B cell (primary cell): Measurements from ENCODE around the gene PPP1R15A. TPM values are rescaled to one million over a fixed set of nuclear protein-coding genes. Genes with fewer than 3 reads are reported as not detected.

ENCODE experiments used
- ATAC-seq: fragments of 200-7000 bp; cut with Tn5 transposase; one replicate; pipeline ENCODE4 v1.10.0; 2021; ENCODE audit warnings: low read depth, mild to moderate bottlenecking, moderate number of reproducible peaks, moderate library complexity
- CTCF ChIA-PET: fragments of 350-600 bp; sonication (Branson Sonifier 250); formaldehyde crosslinking; loops from one replicate; lab custom pipeline; 2021; ENCODE audit warnings: antibody characterized with exemption, inconsistent platforms; lab: Charles Lee
- POLR2A ChIA-PET: fragments of 350-600 bp; sonication (Branson Sonifier 250); formaldehyde crosslinking; loops from one replicate; lab custom pipeline; 2021; ENCODE audit warnings: antibody characterized with exemption; lab: Charles Lee
- DNase-seq: peaks from one replicate; pipeline ENCODE4 v3.0.0; 2013
- H2AFZ ChIP-seq: 2 replicates; pipeline ENCODE4 v1.6.1; 2012; ENCODE audit warnings: mild to moderate bottlenecking, low read depth, low read length; ENCODE audit not compliant: insufficient read depth, poor library complexity, severe bottlenecking
- H3K27ac ChIP-seq, 2 donors: 1 replicate in 1 of 2; 2 replicates in 1 of 2; pipeline ENCODE4 v1.5.1; 2012 to 2013; ENCODE audit warnings: low read length in 2 of 2, mild to moderate bottlenecking in 2 of 2, moderate library complexity in 1 of 2
- H3K27me3 ChIP-seq, 4 experiments: fragments of 200-600 bp in 1 of 4; sonication (generic) in 1 of 4; replicated peaks in 1 of 4; 1 replicate in 2 of 4; 2 replicates in 2 of 4; pipeline versions ENCODE4 v1.6.1 to v1.7.0; 2013 to 2016; ENCODE audit warnings: low read length in 3 of 4, mild to moderate bottlenecking in 2 of 4, mixed read lengths in 1 of 4, moderate library complexity in 1 of 4; ENCODE audit not compliant: insufficient read depth in 4 of 4, control insufficient read depth in 3 of 4; ENCODE audit errors: control extremely low read depth in 1 of 4
- H3K36me3 ChIP-seq, 2 experiments: replicated peaks in 1 of 2; 1 replicate in 1 of 2; 2 replicates in 1 of 2; pipeline versions ENCODE4 v1.6.1 to v1.7.1; 2013; ENCODE audit warnings: low read length in 1 of 2; ENCODE audit not compliant: insufficient read depth in 2 of 2, control insufficient read depth in 1 of 2; ENCODE audit errors: control extremely low read depth in 1 of 2, extremely low read depth in 1 of 2
- H3K4me1 ChIP-seq, 2 donors: fragments of 200-600 bp in 1 of 2; sonication (generic) in 1 of 2; 1 replicate in 1 of 2; 2 replicates in 1 of 2; pipeline versions ENCODE4 v1.5.1 to v1.6.1; 2013 to 2017; ENCODE audit warnings: low read length in 2 of 2; ENCODE audit not compliant: control insufficient read depth in 2 of 2, insufficient read depth in 2 of 2
- H3K4me2 ChIP-seq: replicated peaks from 2 replicates; pipeline ENCODE3; 2012; ENCODE audit warnings: mild to moderate bottlenecking, low read depth, low read length; ENCODE audit not compliant: poor library complexity, severe bottlenecking
- H3K4me3 ChIP-seq, 5 experiments: fragments of 200-600 bp in 1 of 5; sonication (generic) in 1 of 5; 1 replicate in 3 of 5; 2 replicates in 2 of 5; pipeline versions ENCODE4 v1.5.1 to v1.7.0; 2011 to 2016; ENCODE audit warnings: low read length in 4 of 5, mild to moderate bottlenecking in 4 of 5, low read depth in 2 of 5, control low read depth in 1 of 5, moderate library complexity in 1 of 5; ENCODE audit not compliant: insufficient read depth in 1 of 5; ENCODE audit errors: control extremely low read depth in 1 of 5, extremely low read depth in 1 of 5
- H3K79me2 ChIP-seq: fragments of 200-600 bp; sonication (generic); one replicate; pipeline ENCODE4 v1.6.0; 2016; ENCODE audit warnings: low read length; ENCODE audit not compliant: control insufficient read depth, insufficient read depth
- H3K9ac ChIP-seq: fragments of 200-600 bp; sonication (generic); 2 replicates; pipeline ENCODE4 v1.6.1; 2017; ENCODE audit warnings: mild to moderate bottlenecking, low read length, moderate library complexity
- H3K9me3 ChIP-seq, 3 donors: one replicate each; pipeline versions ENCODE4 v1.6.1 to v1.7.1; 2013; ENCODE audit warnings: low read length in 2 of 3; ENCODE audit not compliant: control insufficient read depth in 2 of 3, insufficient read depth in 1 of 3; ENCODE audit errors: control extremely low read depth in 1 of 3
- H4K20me1 ChIP-seq: 2 replicates; pipeline ENCODE4 v1.6.0; 2012; ENCODE audit warnings: mild to moderate bottlenecking, low read length; ENCODE audit not compliant: insufficient read depth, control insufficient read depth, poor library complexity, severe bottlenecking
- H3K27ac Mint-ChIP-seq: one replicate; pipeline ENCODE4 v1.8.0; 2021; ENCODE audit warnings: mixed read lengths
- H3K27me3 Mint-ChIP-seq: one replicate; pipeline ENCODE4 v1.8.0; 2021; ENCODE audit warnings: mixed read lengths
- H3K4me1 Mint-ChIP-seq: one replicate; pipeline ENCODE4 v1.8.0; 2021; ENCODE audit warnings: mixed read lengths
- H3K4me3 Mint-ChIP-seq: one replicate; pipeline ENCODE4 v1.8.0; 2021; ENCODE audit warnings: mixed read lengths
- H3K9me3 Mint-ChIP-seq: one replicate; pipeline ENCODE4 v1.8.0; 2022; ENCODE audit warnings: mixed read lengths; ENCODE audit not compliant: insufficient read depth
- EZH2 ChIP-seq: IDR thresholded peaks from 2 replicates; pipeline ENCODE4 v1.6.1; 2012; ENCODE audit warnings: borderline replicate concordance, low read depth, mild to moderate bottlenecking, moderate library complexity, low read length; ENCODE audit not compliant: insufficient read depth, poor library complexity, severe bottlenecking
- WGBS: methylation state at CpG from one replicate; pipeline ENCODE4 v1.1.5; 2013; ENCODE audit warnings: missing lambda C conversion rate; ENCODE audit not compliant: insufficient coverage; 5-methylcytosine and 5-hydroxymethylcytosine counted together
- intact Hi-C: fragments of 100-400 bp; cut with micrococcal nuclease; formaldehyde crosslinking; loops from one replicate; pipeline ENCODE4 v1.10.0; 2022
- polyA plus RNA-seq: library from polyadenylated mRNA; depleted of rRNA; stranded (reverse); fragments of >200 nt; gene quantifications from 2 replicates; pipeline ENCODE4 v1.2.3, GENCODE V29; 2012
- total RNA-seq, 2 donors: library from RNA; stranded (reverse); fragments of 120-200 nt in 1 of 2; gene quantifications; 1 replicate in 1 of 2; 2 replicates in 1 of 2; pipeline versions ENCODE4 v1.2.3 to v1.2.4, GENCODE V29; 2013 to 2022
- TF ChIP-seq, protein P1 (sequence below): fragments of 200-600 bp; IDR thresholded peaks from one replicate; pipeline ENCODE4 v1.8.0; 2022; ENCODE audit warnings: antibody characterized with exemption, mild to moderate bottlenecking

PPP1R15A gene
- total and polyA plus RNA-seq, 2 donors (not counting 1 experiment from before 2014, with no cell fraction given) = 122 to 1,029 TPM

DNA sequence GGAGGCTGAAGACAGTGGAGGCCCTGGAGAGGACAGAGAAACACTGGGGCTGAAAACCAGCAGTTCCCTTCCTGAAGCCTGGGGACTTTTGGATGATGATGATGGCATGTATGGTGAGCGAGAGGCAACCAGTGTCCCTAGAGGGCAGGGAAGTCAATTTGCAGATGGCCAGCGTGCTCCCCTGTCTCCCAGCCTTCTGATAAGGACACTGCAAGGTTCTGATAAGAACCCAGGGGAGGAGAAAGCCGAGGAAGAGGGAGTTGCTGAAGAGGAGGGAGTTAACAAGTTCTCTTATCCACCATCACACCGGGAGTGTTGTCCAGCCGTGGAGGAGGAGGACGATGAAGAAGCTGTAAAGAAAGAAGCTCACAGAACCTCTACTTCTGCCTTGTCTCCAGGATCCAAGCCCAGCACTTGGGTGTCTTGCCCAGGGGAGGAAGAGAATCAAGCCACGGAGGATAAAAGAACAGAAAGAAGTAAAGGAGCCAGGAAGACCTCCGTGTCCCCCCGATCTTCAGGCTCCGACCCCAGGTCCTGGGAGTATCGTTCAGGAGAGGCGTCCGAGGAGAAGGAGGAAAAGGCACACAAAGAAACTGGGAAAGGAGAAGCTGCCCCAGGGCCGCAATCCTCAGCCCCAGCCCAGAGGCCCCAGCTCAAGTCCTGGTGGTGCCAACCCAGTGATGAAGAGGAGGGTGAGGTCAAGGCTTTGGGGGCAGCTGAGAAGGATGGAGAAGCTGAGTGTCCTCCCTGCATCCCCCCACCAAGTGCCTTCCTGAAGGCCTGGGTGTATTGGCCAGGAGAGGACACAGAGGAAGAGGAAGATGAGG lies 1.5 kb downstream of the PPP1R15A start:
- H2AFZ ChIP-seq = no peak overlapping the region
- CTCF ChIA-PET = interaction anchor here (1.0 to 7.5 kb wide), 6 partner anchors 12 to 120 kb away, joined by 3 to 30 read pairs (median 4); partner anchors contain the start of genes GYS1 and RUVBL2
- H3K9me3 ChIP-seq = no peaks in the 10 kb centered on the region

More for the DNA sequence above, 1.5 kb downstream of the PPP1R15A start:
- peaks cover 0 to 40% of the 10 kb centered on the region in 2 experiments for H3K36me3 ChIP-seq
- DNase-seq (no peak), ATAC-seq (no peak)
- H3K9ac ChIP-seq = peak overlapping the region; percentile 100
- peak overlapping the region; percentile 98 for H3K4me3 Mint-ChIP-seq
- H3K79me2 ChIP-seq = peaks cover 51% of the 10 kb centered on the region
- H4K20me1 ChIP-seq = peaks cover 42% of the 10 kb centered on the region
- H3K27me3 Mint-ChIP-seq = no peaks in the 10 kb centered on the region
- H3K27ac ChIP-seq = peak overlapping the region; percentile 96 to 100
- TF ChIP-seq EZH2 = no peak
- TF ChIP-seq, protein P1, sequence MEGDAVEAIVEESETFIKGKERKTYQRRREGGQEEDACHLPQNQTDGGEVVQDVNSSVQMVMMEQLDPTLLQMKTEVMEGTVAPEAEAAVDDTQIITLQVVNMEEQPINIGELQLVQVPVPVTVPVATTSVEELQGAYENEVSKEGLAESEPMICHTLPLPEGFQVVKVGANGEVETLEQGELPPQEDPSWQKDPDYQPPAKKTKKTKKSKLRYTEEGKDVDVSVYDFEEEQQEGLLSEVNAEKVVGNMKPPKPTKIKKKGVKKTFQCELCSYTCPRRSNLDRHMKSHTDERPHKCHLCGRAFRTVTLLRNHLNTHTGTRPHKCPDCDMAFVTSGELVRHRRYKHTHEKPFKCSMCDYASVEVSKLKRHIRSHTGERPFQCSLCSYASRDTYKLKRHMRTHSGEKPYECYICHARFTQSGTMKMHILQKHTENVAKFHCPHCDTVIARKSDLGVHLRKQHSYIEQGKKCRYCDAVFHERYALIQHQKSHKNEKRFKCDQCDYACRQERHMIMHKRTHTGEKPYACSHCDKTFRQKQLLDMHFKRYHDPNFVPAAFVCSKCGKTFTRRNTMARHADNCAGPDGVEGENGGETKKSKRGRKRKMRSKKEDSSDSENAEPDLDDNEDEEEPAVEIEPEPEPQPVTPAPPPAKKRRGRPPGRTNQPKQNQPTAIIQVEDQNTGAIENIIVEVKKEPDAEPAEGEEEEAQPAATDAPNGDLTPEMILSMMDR = no peak
- H3K27ac Mint-ChIP-seq = peak overlapping the region; percentile 100
- H3K4me2 ChIP-seq = peak overlapping the region; percentile 86
- H3K4me3 ChIP-seq = peak overlapping the region; percentile 70 to 100 (median 95)
- H3K9me3 Mint-ChIP-seq = no peaks in the 10 kb centered on the region
- intact Hi-C loops = loop anchor here (2.0 kb wide), 2 partner anchors 63 to 1003 kb away; partner anchors contain the start of genes AKT1S1, BCAT2 and TBC1D17
- H3K27me3 ChIP-seq = no peaks in the 10 kb centered on the region
- POLR2A ChIA-PET = interaction anchor here (0.6 to 1.2 kb wide), 9 partner anchors 15 to 120 kb away, joined by 3 to 5 read pairs (median 4); partner anchors contain the start of genes BAX, FTL, GYS1 and NUCB1
- WGBS = 94% methylated on average over 9 of the region's 14 CpGs
- peaks cover 47% of the 10 kb centered on the region for H3K4me1 Mint-ChIP-seq
- H3K4me1 ChIP-seq = peaks cover 30 to 50% of the 10 kb centered on the region in 2 donors
